WTC11 (cell line): ENCODE measurements around the gene FRMD4A. TPM values are rescaled to one million over a fixed set of nuclear protein-coding genes. Genes with fewer than 3 reads are reported as not detected.

Source experiments
- ATAC-seq: fragments of 200-7000 bp; cut with Tn5 transposase; 2 replicates; pipeline ENCODE4 v1.10.0; 2021; ENCODE audit warnings: mild to moderate bottlenecking, moderate library complexity
- CTCF ChIA-PET: fragments of 300-600 bp; sonication (Branson Sonifier 250); formaldehyde crosslinking; loops from one replicate; lab custom pipeline; 2021; ENCODE audit warnings: antibody characterized with exemption; lab: Charles Lee
- POLR2A ChIA-PET: fragments of 350-600 bp; sonication (Branson Sonifier 250); formaldehyde crosslinking; loops from one replicate; lab custom pipeline; 2021; ENCODE audit warnings: antibody characterized with exemption; lab: Charles Lee
- DNase-seq: peaks from one replicate; pipeline ENCODE4 v3.0.0; 2021; ENCODE audit warnings: low spot score
- H3K27ac Mint-ChIP-seq: 2 replicates; pipeline ENCODE4 v1.8.0; 2021; ENCODE audit warnings: mixed read lengths
- H3K27me3 Mint-ChIP-seq: 2 replicates; pipeline ENCODE4 v1.8.0; 2021; ENCODE audit warnings: low read depth, mild to moderate bottlenecking, moderate library complexity, mixed read lengths
- H3K36me3 Mint-ChIP-seq: 2 replicates; pipeline ENCODE4 v1.8.0; 2021; ENCODE audit warnings: mixed read lengths
- H3K4me1 Mint-ChIP-seq: 2 replicates; pipeline ENCODE4 v1.8.0; 2022; ENCODE audit warnings: mixed read lengths
- H3K4me3 Mint-ChIP-seq: 2 replicates; pipeline ENCODE4 v1.8.0; 2021; ENCODE audit warnings: mild to moderate bottlenecking, moderate library complexity, mixed read lengths
- H3K9me3 Mint-ChIP-seq: 2 replicates; pipeline ENCODE4 v1.8.0; 2021; ENCODE audit warnings: mixed read lengths
- AFF4 ChIP-seq: sonication (generic); formaldehyde crosslinking; IDR thresholded peaks from 2 replicates; pipeline ENCODE4 v1.8.1; 2023; ENCODE audit warnings: mild to moderate bottlenecking, missing genetic modification reagents, borderline replicate concordance
- CREM ChIP-seq: sonication (generic); formaldehyde crosslinking; IDR thresholded peaks from 2 replicates; pipeline ENCODE4 v1.8.1; 2022; ENCODE audit warnings: mild to moderate bottlenecking, missing genetic modification reagents, moderate library complexity
- E2F1 ChIP-seq: sonication (generic); formaldehyde crosslinking; IDR thresholded peaks from 2 replicates; pipeline ENCODE4 v1.8.0; 2022; ENCODE audit warnings: mild to moderate bottlenecking, missing genetic modification reagents
- E2F5 ChIP-seq: sonication (generic); formaldehyde crosslinking; IDR thresholded peaks from 2 replicates; pipeline ENCODE4 v1.8.1; 2022; ENCODE audit warnings: mild to moderate bottlenecking, moderate library complexity, missing genetic modification reagents
- ETV6 ChIP-seq: sonication (generic); formaldehyde crosslinking; IDR thresholded peaks from 2 replicates; pipeline ENCODE4 v1.8.1; 2022; ENCODE audit warnings: mild to moderate bottlenecking, missing genetic modification reagents
- FOXP4 ChIP-seq: sonication (generic); formaldehyde crosslinking; IDR thresholded peaks from 2 replicates; pipeline ENCODE4 v1.8.0; 2022; ENCODE audit warnings: mild to moderate bottlenecking, missing genetic modification reagents
- HMGA2 ChIP-seq: fragments of 250-450 bp; sonication (Bioruptor Pico); IDR thresholded peaks from 2 replicates; pipeline ENCODE4 v1.4.0; 2021; ENCODE audit warnings: mild to moderate bottlenecking, moderate library complexity
- HMGXB4 ChIP-seq: sonication (generic); formaldehyde crosslinking; IDR thresholded peaks from 2 replicates; pipeline ENCODE4 v1.8.1; 2023; ENCODE audit warnings: mild to moderate bottlenecking, moderate library complexity, missing genetic modification reagents
- IRF2 ChIP-seq: sonication (generic); formaldehyde crosslinking; IDR thresholded peaks from 2 replicates; pipeline ENCODE4 v1.8.0; 2022; ENCODE audit warnings: low read depth, missing genetic modification reagents, borderline replicate concordance
- JAZF1 ChIP-seq: fragments of 250-450 bp; sonication (Bioruptor Pico); IDR thresholded peaks from 2 replicates; pipeline ENCODE4 v1.9.0; 2021; ENCODE audit warnings: moderate library complexity, mild to moderate bottlenecking, inconsistent platforms
- MLX ChIP-seq: sonication (generic); formaldehyde crosslinking; IDR thresholded peaks from 2 replicates; pipeline ENCODE4 v1.8.1; 2023; ENCODE audit warnings: mild to moderate bottlenecking, missing genetic modification reagents, moderate library complexity
- NFATC4 ChIP-seq: fragments of 250-450 bp; sonication (Bioruptor Pico); IDR thresholded peaks from 2 replicates; pipeline ENCODE4 v1.9.0; 2021; ENCODE audit warnings: mild to moderate bottlenecking
- NFE2L1 ChIP-seq: sonication (generic); formaldehyde crosslinking; IDR thresholded peaks from 2 replicates; pipeline ENCODE4 v1.8.1; 2023; ENCODE audit warnings: missing genetic modification reagents
- OVOL2 ChIP-seq: fragments of 250-450 bp; sonication (Bioruptor Pico); IDR thresholded peaks from 2 replicates; pipeline ENCODE4 v1.9.0; 2021; ENCODE audit warnings: mild to moderate bottlenecking, borderline replicate concordance
- ZBTB21 ChIP-seq: sonication (generic); formaldehyde crosslinking; IDR thresholded peaks from 2 replicates; pipeline ENCODE4 v1.8.1; 2023; ENCODE audit warnings: mild to moderate bottlenecking, missing genetic modification reagents, borderline replicate concordance
- ZNF138 ChIP-seq: sonication (generic); formaldehyde crosslinking; conservative IDR thresholded peaks from 2 replicates; pipeline ENCODE4 v1.8.1; 2022; ENCODE audit warnings: mild to moderate bottlenecking, moderate library complexity, missing genetic modification reagents
- ZNF232 ChIP-seq: sonication (generic); formaldehyde crosslinking; IDR thresholded peaks from 2 replicates; pipeline ENCODE4 v1.8.0; 2022; ENCODE audit warnings: mild to moderate bottlenecking, missing genetic modification reagents
- ZNF416 ChIP-seq: fragments of 250-450 bp; sonication (Bioruptor Pico); IDR thresholded peaks from 2 replicates; pipeline ENCODE4 v1.9.0; 2021; ENCODE audit warnings: mild to moderate bottlenecking, inconsistent platforms
- total RNA-seq: library from RNA; stranded (reverse); gene quantifications from 3 replicates; pipeline ENCODE4 v1.2.3, GENCODE V29; 2021

Gene FRMD4A
- total RNA-seq, 1 experiment from 2014 or later, result 35.5 TPM

GRCh38 chr10:14350006-14350405, 19.3 kb upstream of the FRMD4A start:
- no peak for TF ChIP-seq AFF4 (CRISPR knock-in tag)
- TF ChIP-seq E2F5, result no peak
- no peak for TF ChIP-seq FOXP4
- TF ChIP-seq OVOL2 (CRISPR knock-in tag), result no peak
- ATAC-seq (no peak), DNase-seq (no peak)
- Mint-ChIP-seq H3K27me3 (no peaks in the 10 kb centered on the region), H3K4me3 (no peak overlapping the region), H3K9me3 (no peaks in the 10 kb centered on the region), H3K36me3 (no peaks in the 10 kb centered on the region), H3K27ac (no peak overlapping the region), H3K4me1 (peaks cover 6% of the 10 kb centered on the region)
- ChIA-PET POLR2A (no interaction called here), CTCF (no interaction called here)

GRCh38 chr10:14349081-14349480, 18.4 kb upstream of the FRMD4A start:
- Mint-ChIP-seq H3K9me3 (no peaks in the 10 kb centered on the region), H3K4me1 (peaks cover 6% of the 10 kb centered on the region), H3K27ac (no peak overlapping the region), H3K36me3 (no peaks in the 10 kb centered on the region), H3K4me3 (no peak overlapping the region), H3K27me3 (no peaks in the 10 kb centered on the region)
- TF ChIP-seq HMGXB4 (CRISPR knock-in tag) (no peak), ZNF138 (CRISPR knock-in tag) (no peak), ETV6 (no peak), CREM (CRISPR knock-in tag) (no peak), HMGA2 (CRISPR knock-in tag) (no peak)
- DNase-seq (no peak), ATAC-seq (no peak)
- CTCF ChIA-PET, result no interaction called here
- POLR2A ChIA-PET, result no interaction called here

GRCh38 chr10:14345262-14345661, 14.5 kb upstream of the FRMD4A start:
- Mint-ChIP-seq H3K27ac (no peak overlapping the region), H3K9me3 (no peaks in the 10 kb centered on the region), H3K4me3 (no peak overlapping the region), H3K27me3 (no peaks in the 10 kb centered on the region; the same call in 1 of the 2 replicates), H3K36me3 (no peaks in the 10 kb centered on the region), H3K4me1 (no peaks in the 10 kb centered on the region)
- ChIA-PET CTCF (no interaction called here), POLR2A (no interaction called here)
- no peak for ATAC-seq
- DNase-seq, result no peak
- no peak for TF ChIP-seq E2F5
- no peak for TF ChIP-seq NFATC4 (CRISPR knock-in tag)
- TF ChIP-seq FOXP4, result no peak
- no peak for TF ChIP-seq ZBTB21 (CRISPR knock-in tag)
- TF ChIP-seq MLX (CRISPR knock-in tag), result no peak
- TF ChIP-seq NFE2L1 (CRISPR knock-in tag), result no peak
- no peak for TF ChIP-seq JAZF1 (CRISPR knock-in tag)
- no peak for TF ChIP-seq E2F1
- no peak for TF ChIP-seq ZNF232
- no peak for TF ChIP-seq ZNF416 (CRISPR knock-in tag)
- TF ChIP-seq IRF2 (CRISPR knock-in tag), result no peak
